ENCODE results near the gene TFAP2A.

DNA sequence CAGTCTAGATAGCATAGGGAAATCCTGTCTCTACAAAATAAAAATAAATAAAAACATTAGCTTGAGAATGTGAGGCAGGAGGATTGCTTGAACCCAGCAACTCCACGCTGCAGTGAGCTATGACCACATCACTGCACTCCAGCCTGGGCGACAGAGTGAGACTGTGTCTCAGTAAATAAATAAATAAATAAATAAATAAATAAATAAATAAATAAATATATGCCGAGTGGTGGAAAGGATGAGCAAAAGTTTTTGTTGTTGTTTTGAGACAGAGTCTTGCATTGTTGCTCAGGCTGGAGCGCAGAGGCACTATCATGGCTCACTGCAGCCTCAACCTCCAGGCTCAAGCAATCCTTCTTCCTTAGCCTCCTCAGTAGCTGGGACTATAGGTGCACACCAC lies 53.4 kb downstream of the TFAP2A start:
- TF ChIP-seq, protein P1, sequence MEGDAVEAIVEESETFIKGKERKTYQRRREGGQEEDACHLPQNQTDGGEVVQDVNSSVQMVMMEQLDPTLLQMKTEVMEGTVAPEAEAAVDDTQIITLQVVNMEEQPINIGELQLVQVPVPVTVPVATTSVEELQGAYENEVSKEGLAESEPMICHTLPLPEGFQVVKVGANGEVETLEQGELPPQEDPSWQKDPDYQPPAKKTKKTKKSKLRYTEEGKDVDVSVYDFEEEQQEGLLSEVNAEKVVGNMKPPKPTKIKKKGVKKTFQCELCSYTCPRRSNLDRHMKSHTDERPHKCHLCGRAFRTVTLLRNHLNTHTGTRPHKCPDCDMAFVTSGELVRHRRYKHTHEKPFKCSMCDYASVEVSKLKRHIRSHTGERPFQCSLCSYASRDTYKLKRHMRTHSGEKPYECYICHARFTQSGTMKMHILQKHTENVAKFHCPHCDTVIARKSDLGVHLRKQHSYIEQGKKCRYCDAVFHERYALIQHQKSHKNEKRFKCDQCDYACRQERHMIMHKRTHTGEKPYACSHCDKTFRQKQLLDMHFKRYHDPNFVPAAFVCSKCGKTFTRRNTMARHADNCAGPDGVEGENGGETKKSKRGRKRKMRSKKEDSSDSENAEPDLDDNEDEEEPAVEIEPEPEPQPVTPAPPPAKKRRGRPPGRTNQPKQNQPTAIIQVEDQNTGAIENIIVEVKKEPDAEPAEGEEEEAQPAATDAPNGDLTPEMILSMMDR (IDR thresholded peaks at IDR 0.05): no peak
- TF ChIP-seq POLR2AphosphoS5 (IDR thresholded peaks at IDR 0.05): no peak
- TF ChIP-seq EP300 (IDR thresholded peaks at IDR 0.05): no peak
